Duodenal mucosa (tissue), 2 donors: ENCODE data around the gene NPAS3.

ENCODE experiments used
- H3K27ac ChIP-seq: one replicate; pipeline ENCODE4 v1.7.0; 2013; ENCODE audit warnings: low read depth, low read length
- H3K27me3 ChIP-seq, 2 donors: one replicate each; pipeline ENCODE4 v1.7.0; 2013; ENCODE audit warnings: low read length in 2 of 2, control low read depth in 1 of 2; ENCODE audit not compliant: insufficient read depth in 2 of 2, control insufficient read depth in 1 of 2
- H3K36me3 ChIP-seq, 2 donors: one replicate each; pipeline ENCODE4 v1.7.0; 2013; ENCODE audit warnings: low read length in 2 of 2, control low read depth in 1 of 2; ENCODE audit not compliant: insufficient read depth in 2 of 2, control insufficient read depth in 1 of 2
- H3K4me1 ChIP-seq, 2 donors: one replicate each; pipeline ENCODE4 v1.7.0; 2013; ENCODE audit warnings: low read length in 2 of 2, control low read depth in 1 of 2; ENCODE audit not compliant: insufficient read depth in 2 of 2, control insufficient read depth in 1 of 2
- H3K4me3 ChIP-seq, 2 donors: one replicate each; pipeline ENCODE4 v1.7.0; 2013; ENCODE audit warnings: low read length in 2 of 2, low read depth in 1 of 2
- H3K9ac ChIP-seq, 2 donors: one replicate each; pipeline ENCODE4 v1.7.0; 2013; ENCODE audit warnings: low read length in 2 of 2, low read depth in 1 of 2
- H3K9me3 ChIP-seq, 2 donors: one replicate each; pipeline ENCODE4 v1.7.0; 2013; ENCODE audit warnings: low read length in 2 of 2, control low read depth in 1 of 2; ENCODE audit not compliant: control insufficient read depth in 1 of 2

Gene NPAS3

GRCh38 chr14:33709711-33710110, 771.0 kb downstream of the NPAS3 start:
- H3K36me3 ChIP-seq, result no peaks in the 10 kb centered on the region
- no peak overlapping the region for H3K9ac ChIP-seq
- no peaks in the 10 kb centered on the region for H3K27me3 ChIP-seq
- H3K4me1 ChIP-seq, result no peaks in the 10 kb centered on the region
- no peak overlapping the region for H3K27ac ChIP-seq
- H3K9me3 ChIP-seq, result no peaks in the 10 kb centered on the region
- H3K4me3 ChIP-seq, result no peak overlapping the region

GRCh38 chr14:33710273-33710672, 771.6 kb downstream of the NPAS3 start:
- Histone ChIP-seq H3K4me3 (no peak overlapping the region), H3K27ac (no peak overlapping the region), H3K9ac (no peak overlapping the region), H3K27me3 (no peaks in the 10 kb centered on the region), H3K36me3 (no peaks in the 10 kb centered on the region), H3K9me3 (no peaks in the 10 kb centered on the region), H3K4me1 (no peaks in the 10 kb centered on the region)

- Histone ChIP-seq H3K36me3 (no peaks in the 10 kb centered on the region), H3K27ac (no peak overlapping the region), H3K27me3 (no peaks in the 10 kb centered on the region), H3K9ac (no peak overlapping the region), H3K9me3 (no peaks in the 10 kb centered on the region), H3K4me3 (no peak overlapping the region), H3K4me1 (no peaks in the 10 kb centered on the region)
These were observed 772.5 kb downstream of the NPAS3 start for GRCh38 chr14:33711194-33711593.

GRCh38 chr14:33711811-33712216, 773.1 kb downstream of the NPAS3 start:
- Histone ChIP-seq H3K4me1 (no peaks in the 10 kb centered on the region), H3K27me3 (no peaks in the 10 kb centered on the region), H3K27ac (no peak overlapping the region), H3K9ac (no peak overlapping the region), H3K4me3 (no peak overlapping the region), H3K9me3 (no peaks in the 10 kb centered on the region), H3K36me3 (no peaks in the 10 kb centered on the region)

GRCh38 chr14:33714527-33715226, 776.0 kb downstream of the NPAS3 start:
- H3K9ac ChIP-seq, result no peak overlapping the region
- no peaks in the 10 kb centered on the region for H3K4me1 ChIP-seq
- no peak overlapping the region for H3K4me3 ChIP-seq
- no peaks in the 10 kb centered on the region for H3K27me3 ChIP-seq
- no peaks in the 10 kb centered on the region for H3K36me3 ChIP-seq
- H3K9me3 ChIP-seq, result no peaks in the 10 kb centered on the region
- H3K27ac ChIP-seq, result no peak overlapping the region

GRCh38 chr14:33715227-33715528, 776.5 kb downstream of the NPAS3 start:
- H3K4me3 ChIP-seq, result no peak overlapping the region
- no peaks in the 10 kb centered on the region for H3K9me3 ChIP-seq
- no peak overlapping the region for H3K9ac ChIP-seq
- no peaks in the 10 kb centered on the region for H3K36me3 ChIP-seq
- H3K27me3 ChIP-seq, result no peaks in the 10 kb centered on the region
- no peaks in the 10 kb centered on the region for H3K4me1 ChIP-seq
- H3K27ac ChIP-seq, result no peak overlapping the region

- Histone ChIP-seq H3K4me3 (no peak overlapping the region), H3K9me3 (no peaks in the 10 kb centered on the region), H3K27ac (no peak overlapping the region), H3K9ac (no peak overlapping the region), H3K36me3 (no peaks in the 10 kb centered on the region), H3K27me3 (no peaks in the 10 kb centered on the region), H3K4me1 (no peaks in the 10 kb centered on the region)
These were observed 778.2 kb downstream of the NPAS3 start for GRCh38 chr14:33716921-33717320.

GRCh38 chr14:33717866-33718265, 779.2 kb downstream of the NPAS3 start:
- no peak overlapping the region for H3K27ac ChIP-seq

GRCh38 chr14:33720284-33720787, 781.7 kb downstream of the NPAS3 start:
- Histone ChIP-seq H3K4me3 (no peak overlapping the region), H3K4me1 (no peaks in the 10 kb centered on the region), H3K36me3 (no peaks in the 10 kb centered on the region), H3K9ac (no peak overlapping the region), H3K27ac (no peak overlapping the region), H3K27me3 (no peaks in the 10 kb centered on the region), H3K9me3 (no peaks in the 10 kb centered on the region)

More at GRCh38 chr14:33717866-33718265, 779.2 kb downstream of the NPAS3 start:
- H3K4me3 ChIP-seq, result no peak overlapping the region
- H3K9me3 ChIP-seq, result no peaks in the 10 kb centered on the region
- no peaks in the 10 kb centered on the region for H3K27me3 ChIP-seq
- H3K4me1 ChIP-seq, result no peaks in the 10 kb centered on the region
- no peaks in the 10 kb centered on the region for H3K36me3 ChIP-seq
- no peak overlapping the region for H3K9ac ChIP-seq

GRCh38 chr14:33726685-33727084, 788.0 kb downstream of the NPAS3 start:
- no peak overlapping the region for H3K27ac ChIP-seq
- no peaks in the 10 kb centered on the region for H3K4me1 ChIP-seq
- H3K4me3 ChIP-seq, result no peak overlapping the region
- H3K9ac ChIP-seq, result no peak overlapping the region
- no peaks in the 10 kb centered on the region for H3K36me3 ChIP-seq
- no peaks in the 10 kb centered on the region for H3K9me3 ChIP-seq
- H3K27me3 ChIP-seq, result no peaks in the 10 kb centered on the region
